Thyroid gland (tissue), 4 donors: Measurements from ENCODE around the gene TYMS.

Experiments used
- CTCF ChIP-seq, 6 experiments: fragments of 200-600 bp in 3 of 6; fragments of 450-650 bp in 3 of 6; sonication (generic) in 3 of 6; IDR thresholded peaks; one replicate each; pipeline ENCODE4 v1.5.1; 2016 to 2019; ENCODE audit warnings: antibody characterized with exemption in 6 of 6, mild to moderate bottlenecking in 2 of 6, inconsistent platforms in 1 of 6, moderate library complexity in 1 of 6
- POLR2A ChIP-seq, 2 donors: fragments of 450-650 bp; IDR thresholded peaks; one replicate each; pipeline ENCODE4 v1.6.1; 2017; ENCODE audit warnings: antibody characterized with exemption in 2 of 2, mild to moderate bottlenecking in 2 of 2, moderate library complexity in 1 of 2

- TF ChIP-seq CTCF (IDR thresholded peaks at IDR 0.05) (no peak), POLR2A (IDR thresholded peaks at IDR 0.05) (no peak)
Measured at GRCh38 chr18:671405-671804, 14.0 kb downstream of the TYMS start.
